Endothelial cell of umbilical vein (primary cell): Measurements from ENCODE around the gene NUDT21.

Source experiments
- POLR2A ChIP-seq: IDR thresholded peaks from 2 replicates; pipeline ENCODE4 v1.6.1; 2012; ENCODE audit warnings: low read depth, mild to moderate bottlenecking, control low read depth, low read length
- POLR2AphosphoS5 ChIP-seq: IDR thresholded peaks from 2 replicates; pipeline ENCODE4 v1.6.1; 2012; ENCODE audit warnings: low read depth, mild to moderate bottlenecking, control low read depth, low read length, moderate library complexity; ENCODE audit not compliant: insufficient read depth
- TF ChIP-seq, protein P1 (sequence below), 2 donors: IDR thresholded peaks; 1 replicate in 1 of 2; 2 replicates in 1 of 2; pipeline ENCODE4 v1.5.1; 2011; ENCODE audit warnings: low read length in 2 of 2, mild to moderate bottlenecking in 2 of 2, moderate library complexity in 2 of 2, control low read depth in 1 of 2, inconsistent platforms in 1 of 2, low read depth in 1 of 2; ENCODE audit not compliant: insufficient read depth in 1 of 2; ENCODE audit errors: extremely low read depth in 1 of 2

DNA sequence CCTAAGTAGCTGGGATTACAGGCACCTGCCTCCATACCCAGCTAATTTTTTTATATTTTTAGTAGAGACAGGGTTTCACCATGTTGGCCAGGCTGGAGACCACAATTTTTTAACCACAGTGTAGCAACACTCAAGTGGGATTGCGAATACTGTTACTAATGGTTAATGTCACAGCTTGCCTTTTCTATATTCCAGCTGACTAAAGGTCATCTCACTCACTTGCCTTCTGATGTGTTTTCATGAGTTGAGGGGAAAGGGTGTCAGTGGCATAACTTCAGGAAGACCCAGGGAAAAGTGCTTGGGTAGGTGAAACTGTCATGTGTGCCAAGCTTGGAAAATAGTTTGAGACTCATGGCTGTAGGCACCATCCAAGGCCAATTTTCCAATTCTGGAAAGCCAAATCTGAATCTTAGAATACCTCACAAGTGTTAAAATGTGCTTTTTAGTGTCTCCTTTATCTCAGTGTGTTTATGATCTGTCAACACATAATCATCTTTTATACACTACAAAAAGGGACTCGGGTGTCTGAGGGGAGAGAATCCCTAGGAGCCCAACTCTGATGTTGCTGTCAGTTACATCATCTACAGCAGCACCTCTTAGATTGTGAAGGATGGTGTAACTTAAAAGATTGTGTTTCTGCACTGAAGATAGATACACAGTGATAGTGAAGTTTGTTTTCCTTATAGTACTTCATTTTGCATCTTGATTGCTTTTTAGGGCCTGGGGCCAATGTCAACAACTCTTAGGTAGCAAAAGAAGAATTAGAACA is 27.3 kb upstream of the NUDT21 start:
- no peak for TF ChIP-seq POLR2A
- TF ChIP-seq, protein P1, sequence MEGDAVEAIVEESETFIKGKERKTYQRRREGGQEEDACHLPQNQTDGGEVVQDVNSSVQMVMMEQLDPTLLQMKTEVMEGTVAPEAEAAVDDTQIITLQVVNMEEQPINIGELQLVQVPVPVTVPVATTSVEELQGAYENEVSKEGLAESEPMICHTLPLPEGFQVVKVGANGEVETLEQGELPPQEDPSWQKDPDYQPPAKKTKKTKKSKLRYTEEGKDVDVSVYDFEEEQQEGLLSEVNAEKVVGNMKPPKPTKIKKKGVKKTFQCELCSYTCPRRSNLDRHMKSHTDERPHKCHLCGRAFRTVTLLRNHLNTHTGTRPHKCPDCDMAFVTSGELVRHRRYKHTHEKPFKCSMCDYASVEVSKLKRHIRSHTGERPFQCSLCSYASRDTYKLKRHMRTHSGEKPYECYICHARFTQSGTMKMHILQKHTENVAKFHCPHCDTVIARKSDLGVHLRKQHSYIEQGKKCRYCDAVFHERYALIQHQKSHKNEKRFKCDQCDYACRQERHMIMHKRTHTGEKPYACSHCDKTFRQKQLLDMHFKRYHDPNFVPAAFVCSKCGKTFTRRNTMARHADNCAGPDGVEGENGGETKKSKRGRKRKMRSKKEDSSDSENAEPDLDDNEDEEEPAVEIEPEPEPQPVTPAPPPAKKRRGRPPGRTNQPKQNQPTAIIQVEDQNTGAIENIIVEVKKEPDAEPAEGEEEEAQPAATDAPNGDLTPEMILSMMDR (IDR thresholded peaks at IDR 0.05; ENCODE audit: extremely low read depth in 1 of 2, insufficient read depth in 1 of 2, low read depth in 1 of 2, low read length in 2 of 2), result no peak
- TF ChIP-seq POLR2AphosphoS5, result no peak
